ENCODE results near the gene LRRC73.
"Not testable (repeated sequence)": the region's sequence is repeated elsewhere in the genome, so short reads cannot be mapped to it uniquely, and the experiment has no call there.

The LRRC73 gene

GRCh38 chr6:43459535-43459934 is 50.6 kb downstream of the LRRC73 start:
- no peak for DNase-seq

- DNase-seq: not testable (repeated sequence)
These were observed 52.0 kb downstream of the LRRC73 start for GRCh38 chr6:43458154-43458553.

DNA sequence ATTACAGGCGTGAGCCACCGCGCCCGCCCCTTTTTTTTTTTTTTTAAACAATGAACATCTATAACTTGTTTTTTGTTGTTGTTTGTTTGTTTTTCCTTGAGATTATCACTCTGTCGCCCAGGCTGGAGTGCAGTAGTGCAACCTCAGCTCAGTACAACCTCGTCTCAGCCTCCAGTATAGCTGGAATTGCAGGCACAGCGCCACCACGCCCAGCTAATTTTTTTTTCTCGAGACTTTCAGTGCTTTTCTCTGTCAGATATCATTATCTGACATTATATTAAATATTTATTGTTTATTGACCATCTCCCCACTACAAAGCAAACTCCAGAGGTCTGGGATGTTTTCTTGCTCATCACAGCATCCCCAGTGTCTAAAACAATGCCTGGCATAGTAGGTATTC is 52.5 kb downstream of the LRRC73 start:
- DNase-seq: no peak
